GM18499 (cell line): Measurements from ENCODE around the gene SCRT2.

Experiments
- ATAC-seq: cut with Tn5 transposase; IDR thresholded peaks from one replicate; pipeline ENCODE4 v1.9.1; 2021; ENCODE audit warnings: moderate number of reproducible peaks; ENCODE audit not compliant: insufficient read depth, unreplicated experiment

Gene SCRT2

DNA sequence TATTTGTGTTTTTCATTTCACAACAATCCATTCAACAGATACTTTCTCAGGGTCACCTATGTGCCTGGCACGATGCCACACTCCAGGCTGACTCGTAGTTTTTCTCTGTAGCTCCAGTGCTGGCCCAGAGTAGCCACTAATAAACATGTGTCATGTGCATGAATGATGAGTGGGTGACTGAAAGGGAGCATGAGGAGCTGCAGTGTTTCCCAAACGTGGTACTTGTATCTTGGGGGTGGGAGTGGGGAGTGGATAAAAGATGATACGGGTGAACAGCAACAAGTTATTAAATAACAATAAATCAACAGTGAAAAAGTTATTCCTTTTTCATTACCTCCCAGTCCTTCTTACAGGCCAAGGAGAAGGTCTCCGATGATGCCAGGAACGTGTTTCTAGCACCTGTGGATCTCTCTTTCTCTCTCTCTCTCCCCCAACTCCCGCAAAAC is 39.7 kb downstream of the SCRT2 start:
- no peak for ATAC-seq

DNA sequence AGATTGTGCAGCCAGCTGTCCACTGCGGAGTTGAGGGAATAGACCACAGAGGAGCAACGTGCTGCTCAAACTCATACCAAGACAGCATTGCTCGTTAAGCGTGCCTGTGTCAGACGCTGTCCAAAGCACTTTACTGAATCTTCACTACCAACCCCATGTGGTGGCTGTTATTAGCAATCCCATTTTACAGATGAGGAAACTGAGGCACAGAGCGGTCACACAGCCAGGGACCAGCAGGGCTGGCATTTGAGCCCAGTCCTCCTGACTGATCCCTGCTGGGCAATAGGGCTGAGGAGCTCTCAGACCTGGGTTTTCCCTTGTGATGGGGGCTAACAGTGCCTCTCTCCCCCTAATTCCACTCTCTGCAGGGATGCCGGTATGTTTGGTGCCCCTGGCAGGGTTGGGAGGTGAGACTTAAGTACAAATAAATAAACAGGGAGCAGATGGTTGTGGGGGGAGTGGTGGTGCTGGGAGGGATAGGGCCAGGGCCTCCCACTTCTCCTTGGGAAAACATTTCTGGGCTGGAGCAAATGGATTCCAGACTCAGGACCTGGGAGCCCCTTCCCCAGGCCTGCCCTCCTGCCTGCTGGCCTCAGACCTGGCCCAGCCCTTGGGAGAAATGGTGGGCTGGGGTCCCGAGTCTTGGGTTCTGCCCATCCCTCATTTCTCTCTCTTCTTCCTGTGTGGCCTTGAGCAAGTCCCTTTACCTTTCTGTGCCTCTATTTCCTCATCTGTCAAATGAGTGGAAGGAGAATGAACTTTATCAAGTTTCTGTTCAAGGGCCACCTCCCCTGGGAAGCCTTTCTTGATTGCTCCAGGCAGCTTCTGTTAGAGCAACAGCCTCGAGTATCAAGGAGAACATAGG is 40.3 kb downstream of the SCRT2 start:
- ATAC-seq, result no peak

DNA sequence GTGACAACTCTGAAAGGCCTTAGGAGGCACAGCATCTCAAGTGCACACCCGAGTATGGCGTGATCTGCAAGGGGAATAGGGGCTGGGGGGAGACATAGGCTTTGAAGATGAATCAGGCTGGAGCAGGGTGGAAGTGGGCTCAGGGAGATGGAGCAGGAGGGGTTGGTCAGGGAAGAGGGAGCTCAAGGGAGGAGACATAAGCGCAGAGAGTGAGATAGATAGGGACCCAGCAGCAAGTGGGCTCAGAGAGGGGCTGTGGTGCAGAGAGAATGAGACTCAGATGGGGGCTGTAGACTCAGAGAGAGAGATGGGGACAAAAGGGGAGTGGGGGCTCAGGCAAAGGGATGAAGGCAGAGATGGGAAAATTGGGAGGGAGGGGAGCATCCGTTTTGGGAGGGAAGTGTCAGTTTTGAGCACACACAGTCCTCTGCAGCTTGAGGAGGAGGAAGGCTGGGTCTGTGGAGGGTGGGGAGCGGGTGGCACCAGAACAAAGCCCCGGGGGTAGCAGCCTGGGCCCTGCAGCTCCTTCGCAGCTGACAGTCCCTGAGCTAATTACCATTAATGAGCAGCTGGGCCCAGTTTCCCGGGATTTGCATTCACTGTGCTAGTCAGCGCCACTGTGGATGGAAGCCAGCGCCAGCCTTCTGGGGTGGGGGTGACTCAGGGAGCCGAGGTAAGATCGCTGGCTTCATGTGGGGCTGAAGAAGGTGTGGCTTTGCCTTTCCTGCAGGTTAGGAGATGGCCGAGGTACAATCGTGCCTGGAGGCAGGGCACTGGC is 41.3 kb downstream of the SCRT2 start:
- no peak for ATAC-seq

DNA sequence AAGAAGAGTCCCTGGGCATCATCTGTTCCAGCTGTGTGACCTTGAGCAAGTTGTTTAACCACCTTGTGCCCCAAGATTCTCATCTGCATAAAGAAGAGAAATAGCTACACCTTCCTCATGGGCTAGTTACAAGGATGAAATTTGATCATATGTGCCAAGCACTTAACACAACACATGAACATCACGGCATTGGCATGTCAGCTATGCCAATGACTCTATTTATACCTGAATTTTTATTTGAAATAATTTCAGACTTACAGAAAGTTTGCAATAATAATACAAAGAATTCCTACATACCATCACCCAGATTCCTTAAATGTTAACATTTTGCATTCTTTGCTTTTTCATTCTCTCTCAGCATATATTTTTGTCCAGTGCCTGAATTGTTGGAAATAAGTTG is 44.5 kb downstream of the SCRT2 start:
- ATAC-seq, result no peak

DNA sequence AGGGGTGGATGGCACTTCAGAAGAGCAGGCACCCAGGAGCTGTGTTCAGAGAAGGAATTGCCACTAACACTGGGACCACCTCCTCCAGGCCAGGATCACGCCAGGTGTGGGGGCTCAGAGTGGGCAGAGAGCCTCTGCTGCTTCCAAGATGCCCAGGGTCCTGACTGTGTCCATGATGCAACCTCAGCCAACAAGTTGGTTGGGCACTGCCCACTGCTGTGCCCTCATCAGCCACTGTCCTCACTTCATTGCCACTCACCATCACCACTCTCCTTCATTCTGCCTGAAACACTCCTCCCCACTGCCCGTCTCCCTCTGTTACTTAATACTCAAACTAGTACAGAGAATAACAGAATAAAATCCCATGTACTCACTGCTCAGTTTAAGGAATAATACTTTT is 49.0 kb downstream of the SCRT2 start:
- ATAC-seq, result no peak

DNA sequence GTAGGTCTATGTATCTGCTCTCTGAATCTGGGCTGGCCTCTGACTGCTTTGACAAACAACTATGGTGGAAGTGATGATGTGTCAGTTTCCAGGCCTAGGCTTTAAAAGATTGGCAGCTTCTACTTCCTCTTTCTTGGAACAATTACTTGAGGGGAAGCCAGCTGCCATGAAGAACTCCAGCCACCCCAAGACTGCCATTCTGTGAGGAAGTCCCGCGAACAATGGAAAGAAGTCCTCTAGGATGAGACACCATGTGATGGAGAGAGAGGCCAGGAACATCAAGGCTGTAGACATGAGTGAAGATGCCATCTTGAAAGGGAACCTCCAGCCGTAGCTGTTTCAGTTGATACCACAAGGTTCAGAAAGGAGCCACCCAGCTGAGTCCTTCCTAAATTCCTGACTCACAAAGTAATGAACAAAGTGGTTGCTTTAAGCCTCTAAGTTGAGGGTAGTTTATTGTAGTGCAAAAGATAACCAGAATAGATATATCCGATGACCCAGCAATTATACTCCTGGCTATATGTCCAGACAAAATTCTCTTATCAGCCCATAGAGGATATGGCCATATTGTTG is 50.2 kb downstream of the SCRT2 start:
- no peak for ATAC-seq

DNA sequence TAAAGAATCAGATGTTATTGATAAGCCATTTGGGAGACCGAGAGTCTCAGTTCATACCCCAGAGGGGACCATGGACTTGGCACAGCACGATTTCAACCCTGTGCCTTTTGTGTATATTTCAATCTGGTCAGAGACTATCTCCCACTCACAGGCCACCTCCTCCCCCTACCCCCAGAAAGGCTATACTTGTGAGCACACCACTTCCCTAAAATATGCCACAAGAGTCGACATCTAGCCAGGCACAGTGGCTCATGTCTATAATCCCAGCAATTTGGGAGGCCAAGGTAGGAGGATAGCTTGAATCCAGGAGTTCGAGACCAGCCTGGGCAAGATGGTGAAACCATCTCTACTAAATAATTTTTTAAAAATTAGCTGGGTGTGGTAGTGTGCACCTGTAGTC is 51.9 kb downstream of the SCRT2 start:
- no peak for ATAC-seq

DNA sequence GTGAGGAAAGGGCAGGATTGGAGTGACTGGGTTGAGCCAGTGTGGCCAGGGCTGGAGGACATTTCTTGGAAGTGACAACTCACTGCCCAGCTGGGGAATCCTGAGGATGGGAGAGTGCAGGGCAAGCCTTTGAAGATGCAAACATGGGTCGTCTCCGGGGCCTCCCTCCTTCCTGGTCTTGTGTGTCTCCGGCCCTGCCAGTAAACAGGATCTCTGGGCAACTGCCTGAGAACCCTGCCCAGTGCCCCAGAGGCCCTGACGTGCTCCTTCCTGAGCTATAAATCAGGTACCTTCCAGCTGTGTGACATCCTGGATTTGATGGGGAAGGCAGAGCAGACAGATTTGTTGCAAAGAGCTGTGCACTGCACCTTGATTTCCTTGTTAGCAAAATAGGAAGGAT is 52.6 kb downstream of the SCRT2 start:
- no peak for ATAC-seq

DNA sequence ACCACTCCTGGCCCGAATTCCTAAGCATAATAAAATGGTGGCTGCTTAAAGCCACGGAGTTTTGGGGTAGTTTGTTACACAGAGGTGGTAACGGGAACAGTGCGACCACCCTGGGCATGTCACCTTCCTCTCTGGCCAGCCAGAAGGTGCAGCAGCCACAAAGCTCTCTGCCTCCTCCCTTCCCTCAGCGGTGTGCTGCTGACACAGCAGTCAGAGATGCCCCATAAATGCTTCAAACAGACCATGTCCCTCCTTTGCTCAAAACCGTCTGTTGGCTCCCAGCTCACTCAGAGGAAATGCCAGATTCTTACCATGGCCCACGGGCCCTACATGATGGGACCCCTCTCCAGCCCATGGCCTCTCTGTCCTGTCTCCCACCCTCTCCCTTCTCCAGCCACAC is 53.4 kb downstream of the SCRT2 start:
- no peak for ATAC-seq

DNA sequence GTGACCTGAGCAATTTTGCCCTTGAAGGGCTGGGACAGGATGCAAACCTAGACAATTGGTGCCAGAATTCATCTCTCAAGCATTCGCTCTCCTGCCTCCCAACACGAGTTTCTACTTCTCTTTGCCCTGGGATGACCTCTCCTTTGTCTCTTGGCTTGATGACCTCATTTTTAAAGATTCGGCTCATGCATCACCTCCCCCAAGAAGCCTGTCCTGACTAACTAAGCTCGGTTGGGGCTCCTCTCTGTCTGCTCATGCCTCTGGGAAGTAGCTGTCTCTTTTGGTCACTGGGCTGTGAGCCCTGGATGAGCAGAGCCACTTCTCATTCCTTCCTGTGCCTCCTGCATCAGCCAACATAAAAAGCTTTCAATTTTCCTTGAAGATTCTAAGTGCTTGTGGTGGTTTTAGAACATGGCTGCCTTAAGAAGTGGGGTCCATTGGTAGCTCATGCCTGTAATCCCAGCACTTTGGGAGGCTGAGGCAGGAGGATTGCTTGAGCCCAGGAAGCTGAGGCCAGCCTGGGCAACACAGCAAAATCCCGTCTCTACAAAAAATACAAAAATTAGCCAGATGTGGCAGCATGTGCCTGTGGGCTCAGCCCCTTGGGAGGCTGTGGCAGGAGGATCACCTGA is 54.4 kb downstream of the SCRT2 start:
- no peak for ATAC-seq

DNA sequence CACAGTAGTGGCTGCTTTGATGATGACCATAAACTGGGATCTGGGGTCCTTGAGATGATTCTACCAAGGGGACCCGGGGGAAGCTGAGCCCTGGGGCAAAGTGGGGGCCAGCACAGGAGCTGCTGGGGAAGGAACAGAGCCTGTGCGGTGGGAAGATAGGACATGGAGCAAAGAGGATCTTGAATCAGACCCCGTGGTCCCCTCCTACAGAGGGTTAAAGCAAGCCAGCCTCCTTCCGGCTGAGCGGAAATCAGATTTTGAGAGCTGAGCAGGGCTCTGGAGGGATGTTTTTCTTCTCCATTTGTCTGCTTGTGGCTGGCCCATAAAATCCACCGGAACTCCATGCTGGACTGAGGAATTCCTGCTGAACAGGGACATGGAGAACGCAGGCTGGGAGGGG is 55.4 kb downstream of the SCRT2 start:
- ATAC-seq, result no peak

DNA sequence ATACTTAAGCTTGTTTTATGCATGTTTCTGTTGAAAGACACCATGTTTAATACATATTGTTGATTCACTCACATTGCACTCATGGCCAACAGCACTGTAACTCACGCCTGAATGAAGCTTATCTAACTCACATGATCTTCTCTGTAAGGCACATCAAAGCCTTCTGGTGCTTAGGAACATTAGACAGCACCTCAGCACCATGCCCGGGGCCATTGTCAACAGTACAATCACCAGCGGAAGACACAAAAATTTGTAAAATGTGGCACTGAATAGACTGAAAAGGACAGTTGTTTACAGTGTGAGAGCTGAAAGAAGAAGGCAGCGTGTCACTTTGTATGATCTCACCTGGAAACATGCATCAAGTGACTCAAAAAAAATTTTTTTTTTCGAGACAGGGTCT is 56.6 kb downstream of the SCRT2 start:
- no peak for ATAC-seq

DNA sequence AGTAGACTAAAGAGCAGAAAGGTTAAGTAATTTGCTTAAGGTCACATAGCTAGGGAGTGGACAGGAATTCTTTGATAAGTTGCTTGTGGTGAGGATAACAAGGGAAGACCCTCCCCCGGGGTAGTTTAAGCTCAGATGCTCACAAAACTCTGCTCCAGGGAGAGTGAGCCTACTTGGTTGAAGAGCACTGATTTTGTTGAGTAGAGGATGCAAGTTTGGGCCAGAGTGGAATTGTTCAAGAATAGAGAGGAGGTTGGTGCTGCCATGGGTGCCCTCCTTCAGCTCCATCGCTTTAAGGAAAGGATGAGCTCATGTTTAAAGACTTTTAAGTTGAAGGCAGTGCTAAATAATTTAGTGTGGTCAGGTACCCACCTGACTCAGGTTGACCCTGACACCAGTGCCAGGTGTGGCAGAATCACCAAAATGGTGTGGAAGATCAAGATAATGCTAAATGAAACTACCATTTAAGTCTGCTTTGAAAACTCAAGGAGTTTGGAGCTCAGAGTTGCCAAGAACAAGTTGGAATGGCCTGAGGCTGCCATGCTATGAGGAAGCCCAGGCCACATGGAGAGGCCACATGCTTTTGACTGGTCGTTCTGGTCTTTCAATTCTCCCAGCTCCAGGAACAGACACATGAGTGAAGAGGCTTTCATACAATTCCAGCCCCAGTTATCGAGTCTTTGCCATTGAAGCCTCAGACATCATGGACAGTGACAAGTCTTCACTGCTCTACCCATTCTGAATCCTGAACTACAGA is 57.5 kb downstream of the SCRT2 start:
- ATAC-seq, result no peak

DNA sequence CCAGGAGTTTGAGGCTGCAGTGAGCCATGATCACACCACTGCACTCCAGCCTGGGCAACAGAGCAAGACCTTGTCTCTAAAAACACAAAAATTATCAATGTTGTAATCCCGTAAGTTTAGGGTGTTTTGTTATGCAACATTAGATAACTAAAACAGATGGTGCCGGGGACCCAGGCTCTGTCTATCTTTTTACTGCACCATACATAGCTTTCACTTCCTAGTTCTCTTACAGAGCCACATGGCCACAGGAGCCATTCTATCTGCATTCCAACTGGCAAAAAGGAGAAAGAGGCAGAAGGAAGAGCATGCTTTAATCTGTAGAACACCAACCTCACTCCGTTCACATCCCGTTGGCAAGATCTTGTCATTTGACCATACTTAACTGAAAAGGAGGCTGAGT is 60.1 kb downstream of the SCRT2 start:
- no peak for ATAC-seq

DNA sequence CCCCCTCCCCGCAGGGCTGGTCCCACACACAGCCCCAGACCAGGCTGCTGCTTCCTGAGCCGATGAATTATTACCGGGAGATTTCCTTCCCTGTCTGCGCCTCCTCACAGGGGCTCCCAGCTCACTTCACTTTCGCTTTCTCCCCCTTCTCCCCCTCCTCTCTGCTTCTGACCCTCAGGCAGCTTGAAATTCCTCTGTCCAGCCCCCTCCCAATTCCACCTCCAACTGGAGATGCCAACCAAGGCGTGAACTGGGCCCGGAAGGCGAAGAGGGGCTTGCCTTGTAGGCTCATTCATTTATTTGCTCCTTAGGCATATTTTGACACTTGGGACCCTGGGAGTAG is 63.8 kb downstream of the SCRT2 start:
- ATAC-seq, result no peak
